Chondrocyte (in vitro differentiated cells): ENCODE data around the gene FILIP1. TPM values are rescaled to one million over a fixed set of nuclear protein-coding genes. Genes with fewer than 3 reads are reported as not detected.
"Not testable (repeated sequence)": the region's sequence is repeated elsewhere in the genome, so short reads cannot be mapped to it uniquely, and the experiment has no call there.

Source experiments
- DNase-seq: peaks from one replicate; pipeline ENCODE4 v3.0.0; 2021; ENCODE audit warnings: mixed read lengths, low spot score
- H3K27ac Mint-ChIP-seq: one replicate; pipeline ENCODE4 v1.8.0; 2021; ENCODE audit warnings: mild to moderate bottlenecking, moderate library complexity, mixed read lengths; ENCODE audit not compliant: unreplicated experiment
- H3K27me3 Mint-ChIP-seq: 2 replicates; pipeline ENCODE4 v1.8.0; 2021; ENCODE audit warnings: low read depth, mixed read lengths
- H3K36me3 Mint-ChIP-seq: 2 replicates; pipeline ENCODE4 v1.8.0; 2021; ENCODE audit warnings: low read depth, mixed read lengths
- H3K4me1 Mint-ChIP-seq: 2 replicates; pipeline ENCODE4 v1.8.0; 2021; ENCODE audit warnings: low read depth, mild to moderate bottlenecking, mixed read lengths
- H3K4me3 Mint-ChIP-seq: one replicate; pipeline ENCODE4 v1.8.0; 2021; ENCODE audit warnings: mild to moderate bottlenecking, moderate library complexity, mixed read lengths; ENCODE audit not compliant: unreplicated experiment
- H3K9me3 Mint-ChIP-seq: 2 replicates; pipeline ENCODE4 v1.8.0; 2021; ENCODE audit warnings: low read depth, mixed read lengths
- total RNA-seq: library from RNA; stranded (reverse); gene quantifications from 3 replicates; pipeline ENCODE4 v1.2.1, GENCODE V29; 2021
- TF ChIP-seq, protein P1 (sequence below): fragments of 200-600 bp; sonication (generic); IDR thresholded peaks from 2 replicates; pipeline ENCODE4 v1.5.0; 2021; ENCODE audit warnings: antibody characterized with exemption, mild to moderate bottlenecking, moderate library complexity

The FILIP1 gene
- total RNA-seq, 1 donor from 2014 or later: 7.0 TPM

DNA sequence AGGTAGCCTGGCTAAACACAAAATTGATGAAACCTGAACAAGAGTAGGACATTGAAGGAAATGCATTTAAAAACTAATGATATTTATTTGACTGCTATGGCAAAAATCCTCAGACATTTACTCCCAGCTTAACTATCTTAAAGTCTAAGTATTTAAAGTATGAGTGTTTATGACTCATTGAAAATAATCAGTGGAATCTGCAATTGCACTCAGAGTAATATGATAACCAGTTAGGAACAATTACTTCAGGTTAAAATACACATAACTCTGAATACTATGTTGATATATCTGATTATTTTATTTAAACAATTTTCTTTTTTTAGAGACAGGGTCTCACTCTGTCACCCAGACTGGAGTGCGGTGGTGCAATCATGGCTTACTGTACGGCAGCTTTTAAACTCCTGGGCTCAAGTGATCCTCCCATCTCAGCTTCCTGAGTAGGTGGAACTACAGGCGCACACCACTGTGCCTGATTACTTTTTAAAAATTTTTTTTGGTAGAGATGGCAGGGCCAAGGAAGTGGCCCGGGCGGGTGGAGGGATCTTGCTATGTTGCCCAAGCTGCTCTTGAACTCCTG, 43.9 kb downstream of the FILIP1 start:
- Mint-ChIP-seq H3K4me1 (peaks cover 16% of the 10 kb centered on the region), H3K27me3 (peaks cover 4% of the 10 kb centered on the region), H3K4me3 (no peak overlapping the region), H3K36me3 (peaks cover 2% of the 10 kb centered on the region), H3K27ac (peak overlapping the region; percentile 12), H3K9me3 (no peaks in the 10 kb centered on the region)
- no peak for DNase-seq
- TF ChIP-seq, protein P1, sequence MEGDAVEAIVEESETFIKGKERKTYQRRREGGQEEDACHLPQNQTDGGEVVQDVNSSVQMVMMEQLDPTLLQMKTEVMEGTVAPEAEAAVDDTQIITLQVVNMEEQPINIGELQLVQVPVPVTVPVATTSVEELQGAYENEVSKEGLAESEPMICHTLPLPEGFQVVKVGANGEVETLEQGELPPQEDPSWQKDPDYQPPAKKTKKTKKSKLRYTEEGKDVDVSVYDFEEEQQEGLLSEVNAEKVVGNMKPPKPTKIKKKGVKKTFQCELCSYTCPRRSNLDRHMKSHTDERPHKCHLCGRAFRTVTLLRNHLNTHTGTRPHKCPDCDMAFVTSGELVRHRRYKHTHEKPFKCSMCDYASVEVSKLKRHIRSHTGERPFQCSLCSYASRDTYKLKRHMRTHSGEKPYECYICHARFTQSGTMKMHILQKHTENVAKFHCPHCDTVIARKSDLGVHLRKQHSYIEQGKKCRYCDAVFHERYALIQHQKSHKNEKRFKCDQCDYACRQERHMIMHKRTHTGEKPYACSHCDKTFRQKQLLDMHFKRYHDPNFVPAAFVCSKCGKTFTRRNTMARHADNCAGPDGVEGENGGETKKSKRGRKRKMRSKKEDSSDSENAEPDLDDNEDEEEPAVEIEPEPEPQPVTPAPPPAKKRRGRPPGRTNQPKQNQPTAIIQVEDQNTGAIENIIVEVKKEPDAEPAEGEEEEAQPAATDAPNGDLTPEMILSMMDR: no peak

DNA sequence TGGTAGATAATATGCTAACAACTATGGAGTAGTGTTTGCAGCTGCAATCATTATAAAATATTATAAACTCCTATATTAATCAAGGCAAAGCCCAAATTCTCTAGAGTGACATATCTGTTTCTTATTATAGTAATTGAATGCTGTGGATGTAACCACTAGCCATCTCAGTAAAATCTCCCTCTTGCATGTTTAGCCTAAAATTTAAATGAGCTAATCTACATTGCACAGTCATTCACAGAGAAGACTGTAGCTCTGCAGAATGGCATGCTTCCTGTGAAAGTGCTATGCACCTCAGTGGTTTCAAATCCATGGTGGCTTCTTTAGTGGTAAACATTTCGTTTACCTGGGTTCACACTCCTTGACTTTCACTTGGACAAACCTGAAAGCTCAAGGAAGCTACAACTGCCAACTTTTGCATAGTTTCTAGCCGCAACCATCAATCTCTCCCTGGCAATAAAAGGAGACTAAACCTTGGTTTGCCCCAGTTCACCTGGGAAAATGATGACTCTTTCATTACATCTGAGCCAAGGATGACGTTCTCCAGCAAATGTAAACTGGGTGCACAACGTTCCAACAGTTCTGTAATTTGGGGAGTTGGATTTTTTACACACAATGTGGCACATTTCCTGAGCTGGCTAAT, 47.2 kb downstream of the FILIP1 start:
- H3K27ac Mint-ChIP-seq: no peak overlapping the region
- H3K9me3 Mint-ChIP-seq: no peaks in the 10 kb centered on the region
- DNase-seq: no peak
- peaks cover 2% of the 10 kb centered on the region for H3K36me3 Mint-ChIP-seq
- H3K4me3 Mint-ChIP-seq: no peak overlapping the region
- peaks cover 4% of the 10 kb centered on the region for H3K27me3 Mint-ChIP-seq
- TF ChIP-seq, protein P1: no peak
- H3K4me1 Mint-ChIP-seq: peaks cover 16% of the 10 kb centered on the region

DNA sequence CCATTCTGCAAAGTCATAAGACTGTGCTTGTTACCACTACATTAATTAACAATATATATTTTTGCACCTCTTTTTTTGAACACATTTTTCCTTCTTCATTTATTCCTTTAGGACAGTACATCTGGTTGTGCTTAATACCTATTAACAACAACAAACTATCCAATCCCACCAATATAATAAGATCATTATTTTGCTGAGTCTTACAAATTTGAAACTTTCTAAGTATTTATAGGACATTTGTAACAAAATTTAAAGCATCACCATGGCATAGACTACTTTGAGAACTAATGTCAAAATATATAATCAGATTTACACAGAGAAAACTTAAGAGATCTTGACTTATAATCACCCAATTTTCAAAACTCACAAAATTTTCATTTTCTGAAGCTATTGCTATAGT, 47.9 kb downstream of the FILIP1 start:
- no peak overlapping the region for H3K27ac Mint-ChIP-seq
- peaks cover 16% of the 10 kb centered on the region for H3K4me1 Mint-ChIP-seq
- TF ChIP-seq, protein P1: no peak

DNA sequence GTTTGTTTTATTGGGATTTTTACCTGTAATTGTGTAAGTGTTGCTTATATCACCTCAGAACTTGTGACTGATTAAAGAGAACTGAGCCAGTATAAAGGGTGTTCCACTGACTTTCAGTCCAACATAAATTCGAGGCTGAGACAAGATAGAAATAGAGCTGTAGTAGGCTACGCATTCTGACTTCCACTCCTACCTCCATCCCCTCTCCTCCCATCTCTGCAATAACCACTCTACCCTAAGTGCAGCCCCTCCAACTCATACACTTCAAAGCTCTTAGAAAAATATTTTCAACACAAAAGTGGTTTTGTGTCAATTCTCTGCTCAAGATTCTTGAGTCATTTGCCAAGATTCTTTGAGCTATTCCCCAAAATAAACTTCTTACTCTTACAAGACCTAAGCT, 48.7 kb downstream of the FILIP1 start:
- TF ChIP-seq, protein P1: no peak
- no peak for DNase-seq
- H3K27me3 Mint-ChIP-seq: peaks cover 4% of the 10 kb centered on the region
- H3K9me3 Mint-ChIP-seq: no peaks in the 10 kb centered on the region
- H3K4me3 Mint-ChIP-seq: no peak overlapping the region
- H3K27ac Mint-ChIP-seq: peak overlapping the region; percentile 79
- peaks cover 2% of the 10 kb centered on the region for H3K36me3 Mint-ChIP-seq
- peaks cover 14% of the 10 kb centered on the region for H3K4me1 Mint-ChIP-seq

More for the DNA sequence above, 47.9 kb downstream of the FILIP1 start:
- DNase-seq: no peak
- Mint-ChIP-seq H3K9me3 (no peaks in the 10 kb centered on the region), H3K27me3 (peaks cover 4% of the 10 kb centered on the region), H3K4me3 (no peak overlapping the region), H3K36me3 (peaks cover 2% of the 10 kb centered on the region)

DNA sequence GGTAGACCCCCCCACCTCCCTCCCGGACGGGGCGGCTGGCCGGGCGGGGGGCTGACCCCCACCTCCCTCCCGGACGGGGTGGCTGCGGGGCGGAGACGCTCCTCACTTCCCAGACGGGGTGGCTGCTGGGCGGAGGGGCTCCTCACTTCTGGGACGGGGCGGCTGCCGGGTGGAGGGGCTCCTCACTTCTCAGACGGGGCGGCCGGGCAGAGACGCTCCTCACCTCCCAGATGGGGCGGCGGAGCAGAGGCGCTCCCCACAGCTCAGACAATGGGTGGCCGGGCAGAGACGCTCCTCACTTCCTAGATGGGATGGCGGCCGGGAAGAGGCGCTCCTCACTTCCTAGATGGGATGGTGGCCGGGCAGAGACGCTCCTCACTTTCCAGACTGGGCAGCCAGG, 51.7 kb downstream of the FILIP1 start:
- H3K36me3 Mint-ChIP-seq, H3K9me3 Mint-ChIP-seq, DNase-seq, H3K4me3 Mint-ChIP-seq, H3K27ac Mint-ChIP-seq, H3K27me3 Mint-ChIP-seq: not testable (repeated sequence)
- H3K4me1 Mint-ChIP-seq: peaks cover 24% of the 10 kb centered on the region

DNA sequence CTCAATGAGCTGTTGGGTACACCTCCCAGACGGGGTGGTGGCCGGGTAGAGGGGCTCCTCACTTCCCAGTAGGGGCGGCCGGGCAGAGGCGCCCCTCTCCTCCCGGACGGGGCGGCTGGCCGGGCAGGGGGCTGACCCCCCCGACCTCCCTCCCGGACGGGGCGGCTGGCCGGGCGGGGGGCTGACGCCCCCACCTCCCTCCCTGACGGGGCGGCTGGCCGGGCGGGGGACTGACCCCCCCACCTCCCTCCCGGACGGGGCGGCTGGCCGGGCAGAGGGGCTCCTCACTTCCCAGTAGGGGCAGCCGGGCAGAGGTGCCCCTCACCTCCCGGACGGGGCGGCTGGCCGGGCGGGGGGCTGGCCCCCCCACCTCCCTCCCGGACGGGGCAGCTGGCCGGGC, 52.1 kb downstream of the FILIP1 start:
- H3K27me3 Mint-ChIP-seq, DNase-seq, H3K4me3 Mint-ChIP-seq, H3K9me3 Mint-ChIP-seq, H3K36me3 Mint-ChIP-seq, H3K27ac Mint-ChIP-seq: not testable (repeated sequence)
- peaks cover 27% of the 10 kb centered on the region for H3K4me1 Mint-ChIP-seq
